GM12801 (cell line): Measurements from ENCODE around the gene ADAMTS14.

Experiments used
- CTCF ChIP-seq: IDR thresholded peaks from one replicate; pipeline ENCODE4 v1.5.1; 2011; ENCODE audit warnings: control low read depth; ENCODE audit not compliant: insufficient read length; ENCODE audit errors: extremely low read depth

ADAMTS14 gene

GRCh38 chr10:70779088-70779487 lies 106.8 kb downstream of the ADAMTS14 start:
- TF ChIP-seq CTCF: no peak

- TF ChIP-seq CTCF: no peak
Measured at GRCh38 chr10:70779511-70780369, 107.4 kb downstream of the ADAMTS14 start.

GRCh38 chr10:70780370-70780760 lies 108.1 kb downstream of the ADAMTS14 start:
- no peak for TF ChIP-seq CTCF

GRCh38 chr10:70780772-70781171 lies 108.5 kb downstream of the ADAMTS14 start:
- TF ChIP-seq CTCF: no peak

GRCh38 chr10:70781461-70782051 lies 109.2 kb downstream of the ADAMTS14 start:
- TF ChIP-seq CTCF: no peak

- no peak for TF ChIP-seq CTCF
Measured at GRCh38 chr10:70782086-70782745, 109.9 kb downstream of the ADAMTS14 start.
